HG03135 (cell line): Measurements from ENCODE around the gene RAB1B.
"Not testable (repeated sequence)": the region's sequence is repeated elsewhere in the genome, so short reads cannot be mapped to it uniquely, and the experiment has no call there.

ENCODE experiments used
- ATAC-seq: cut with Tn5 transposase; IDR thresholded peaks from one replicate; pipeline ENCODE4 v1.9.1; 2021; ENCODE audit warnings: mild to moderate bottlenecking, moderate library complexity; ENCODE audit not compliant: unreplicated experiment

The RAB1B gene

GRCh38 chr11:66294626-66295620 is 26.5 kb downstream of the RAB1B start:
- ATAC-seq: no peak

- ATAC-seq: no peak
Observed at GRCh38 chr11:66297610-66298009, 29.2 kb downstream of the RAB1B start.

- ATAC-seq: no peak
Observed at GRCh38 chr11:66299186-66299585, 30.7 kb downstream of the RAB1B start.

GRCh38 chr11:66302656-66303055 is 34.2 kb downstream of the RAB1B start:
- no peak for ATAC-seq

- ATAC-seq: no peak
Observed at GRCh38 chr11:66309475-66309874, 41.0 kb downstream of the RAB1B start.

GRCh38 chr11:66310324-66310723 is 41.9 kb downstream of the RAB1B start:
- no peak for ATAC-seq

GRCh38 chr11:66310803-66311440 is 42.5 kb downstream of the RAB1B start:
- ATAC-seq: not testable (repeated sequence)

GRCh38 chr11:66311470-66311964 is 43.1 kb downstream of the RAB1B start:
- no peak for ATAC-seq

- peak; percentile 60 for ATAC-seq
Observed at GRCh38 chr11:66311965-66312548, 43.6 kb downstream of the RAB1B start.

GRCh38 chr11:66312549-66313320 is 44.3 kb downstream of the RAB1B start:
- peak; percentile 59 for ATAC-seq

GRCh38 chr11:66313321-66314185 is 45.1 kb downstream of the RAB1B start:
- ATAC-seq: no peak

GRCh38 chr11:66314186-66314501 is 45.7 kb downstream of the RAB1B start:
- no peak for ATAC-seq

GRCh38 chr11:66314561-66315497 is 46.4 kb downstream of the RAB1B start:
- ATAC-seq: no peak

GRCh38 chr11:66315498-66315885 is 47.1 kb downstream of the RAB1B start:
- no peak for ATAC-seq

- ATAC-seq: no peak
Observed at GRCh38 chr11:66315921-66316811, 47.7 kb downstream of the RAB1B start.

GRCh38 chr11:66316849-66317251 is 48.4 kb downstream of the RAB1B start, which contains the start of gene CD248:
Gene CD248, minus strand, starts transcription at chr11:66317044. Its CDS starts 17 bp downstream, at chr11:66317027.
- ATAC-seq: no peak

- ATAC-seq: no peak
Observed at GRCh38 chr11:66317322-66317722, 48.9 kb downstream of the RAB1B start.
